NCI-H2029 treated with DMSO at 0.1 percent for 48 hours (cell line): ENCODE data around the gene CDK5R2.
A peak's percentile ranks its signal among the peaks of the same experiment; 100 is the strongest.

Experiments used
- DNase-seq: peaks from one replicate; lab custom pipeline; 2025; lab: John Stamatoyannopoulos, UW

The CDK5R2 gene

GRCh38 chr2:218990052-218990451 lies 30.6 kb downstream of the CDK5R2 start:
- no peak for DNase-seq

GRCh38 chr2:218990612-218991011 lies 31.1 kb downstream of the CDK5R2 start:
- DNase-seq, result no peak

- DNase-seq, result no peak
These were observed 32.3 kb downstream of the CDK5R2 start for GRCh38 chr2:218991674-218992168.

GRCh38 chr2:218992196-218992595 lies 32.7 kb downstream of the CDK5R2 start:
- DNase-seq, result no peak

GRCh38 chr2:218992703-218993344 lies 33.4 kb downstream of the CDK5R2 start:
- no peak for DNase-seq

- no peak for DNase-seq
These were observed 34.2 kb downstream of the CDK5R2 start, which contains the start of gene CRYBA2 for GRCh38 chr2:218993345-218994315. CRYBA2 (minus strand) TSS chr2:218993422; CDS start chr2:218993176, 246 bp downstream.

- DNase-seq, result no peak
These were observed 36.1 kb downstream of the CDK5R2 start for GRCh38 chr2:218995561-218995960.

- peak; percentile 49 for DNase-seq
These were observed 36.7 kb downstream of the CDK5R2 start for GRCh38 chr2:218995972-218996711.

- peak; percentile 62 for DNase-seq
These were observed 37.5 kb downstream of the CDK5R2 start for GRCh38 chr2:218996937-218997336.

- DNase-seq, result peak; percentile 44
These were observed 38.3 kb downstream of the CDK5R2 start for GRCh38 chr2:218997731-218998130.

GRCh38 chr2:218998414-218999002 lies 39.0 kb downstream of the CDK5R2 start:
- peak; percentile 42 for DNase-seq

GRCh38 chr2:218999021-218999880 lies 39.8 kb downstream of the CDK5R2 start:
- no peak for DNase-seq

GRCh38 chr2:218999881-219000568 lies 40.6 kb downstream of the CDK5R2 start:
- DNase-seq, result peak; percentile 81

- DNase-seq, result peak; percentile 62
These were observed 41.1 kb downstream of the CDK5R2 start for GRCh38 chr2:219000569-219000960.

GRCh38 chr2:219001100-219001576 lies 41.7 kb downstream of the CDK5R2 start:
- no peak for DNase-seq

- peak; percentile 95 for DNase-seq
These were observed 42.3 kb downstream of the CDK5R2 start for GRCh38 chr2:219001577-219002394.

GRCh38 chr2:219002395-219003266 lies 43.2 kb downstream of the CDK5R2 start:
- DNase-seq, result peak; percentile 45

GRCh38 chr2:219003267-219003634 lies 43.8 kb downstream of the CDK5R2 start:
- DNase-seq, result no peak
